GM04503 (cell line): ENCODE results near the gene CABLES2.
"Not testable (repeated sequence)": the region's sequence is repeated elsewhere in the genome, so short reads cannot be mapped to it uniquely, and the experiment has no call there.

Experiments
- DNase-seq: peaks from one replicate; pipeline ENCODE4 v3.0.0-alpha.2; 2012; ENCODE audit warnings: low read depth

Gene CABLES2

GRCh38 chr20:62390317-62391164 is 16.5 kb downstream of the CABLES2 start:
- DNase-seq: no peak

GRCh38 chr20:62389601-62390087 is 17.4 kb downstream of the CABLES2 start:
- DNase-seq: no peak

- no peak for DNase-seq
These were observed 18.1 kb downstream of the CABLES2 start for GRCh38 chr20:62388839-62389600.

- DNase-seq: no peak
These were observed 19.0 kb downstream of the CABLES2 start for GRCh38 chr20:62387933-62388635.

- no peak for DNase-seq
These were observed 19.7 kb downstream of the CABLES2 start for GRCh38 chr20:62387219-62387913.

GRCh38 chr20:62386383-62387218 is 20.5 kb downstream of the CABLES2 start, which contains the start of gene RPS21:
Gene RPS21, plus strand, starts transcription at chr20:62387103. Its CDS starts 236 bp downstream, at chr20:62387339.
- peak; percentile 31 for DNase-seq

GRCh38 chr20:62382306-62383198 is 24.5 kb downstream of the CABLES2 start:
- DNase-seq: no peak

- no peak for DNase-seq
These were observed 25.2 kb downstream of the CABLES2 start for GRCh38 chr20:62381842-62382241.

GRCh38 chr20:62381202-62381797 is 25.8 kb downstream of the CABLES2 start:
- no peak for DNase-seq

- DNase-seq: no peak
These were observed 28.9 kb downstream of the CABLES2 start for GRCh38 chr20:62378215-62378614.

GRCh38 chr20:62377615-62378178 is 29.4 kb downstream of the CABLES2 start:
- no peak for DNase-seq

GRCh38 chr20:62377064-62377461 is 30.0 kb downstream of the CABLES2 start:
- no peak for DNase-seq

GRCh38 chr20:62376112-62377063 is 30.7 kb downstream of the CABLES2 start:
- DNase-seq: no peak

GRCh38 chr20:62374331-62375152 is 32.5 kb downstream of the CABLES2 start:
- DNase-seq: no peak

GRCh38 chr20:62373631-62374179 is 33.4 kb downstream of the CABLES2 start:
- DNase-seq: not testable (repeated sequence)
